Loucy (cell line): ENCODE results near the gene FBXO47.

Experiments used
- H2AFZ ChIP-seq: fragments of 200-600 bp; sonication (generic); 2 replicates; pipeline ENCODE4 v1.6.0; 2016; ENCODE audit warnings: antibody characterized with exemption, mild to moderate bottlenecking, low read length, moderate library complexity
- H3F3A ChIP-seq: fragments of 200-600 bp; 2 replicates; pipeline ENCODE4 v1.6.0; 2016; ENCODE audit warnings: antibody characterized with exemption, low read depth, mild to moderate bottlenecking
- H3K27me3 ChIP-seq: fragments of 200-600 bp; sonication (generic); 2 replicates; pipeline ENCODE4 v1.6.1; 2014; ENCODE audit warnings: low read length, mild to moderate bottlenecking; ENCODE audit not compliant: insufficient read depth, poor library complexity, severe bottlenecking
- H3K36me3 ChIP-seq: fragments of 200-600 bp; sonication (generic); 2 replicates; pipeline ENCODE4 v1.6.1; 2016; ENCODE audit warnings: low read length; ENCODE audit not compliant: insufficient read depth
- H3K4me1 ChIP-seq: fragments of 200-600 bp; sonication (generic); 2 replicates; pipeline ENCODE4 v1.5.1; 2014; ENCODE audit warnings: low read length, mild to moderate bottlenecking; ENCODE audit not compliant: insufficient read depth, poor library complexity, severe bottlenecking
- H3K4me2 ChIP-seq: fragments of 200-600 bp; sonication (generic); 2 replicates; pipeline ENCODE4 v1.6.0; 2014; ENCODE audit warnings: antibody characterized with exemption, low read length, low read depth, mild to moderate bottlenecking; ENCODE audit not compliant: poor library complexity, severe bottlenecking
- H3K4me3 ChIP-seq: fragments of 200-600 bp; sonication (generic); 2 replicates; pipeline ENCODE4 v1.5.1; 2014; ENCODE audit warnings: low read length, mild to moderate bottlenecking, mixed read lengths; ENCODE audit not compliant: poor library complexity, severe bottlenecking
- H3K79me2 ChIP-seq: fragments of 200-600 bp; sonication (generic); 2 replicates; pipeline ENCODE4 v1.6.1; 2014; ENCODE audit warnings: low read length; ENCODE audit not compliant: insufficient read depth
- H3K9ac ChIP-seq: fragments of 200-600 bp; sonication (generic); 2 replicates; pipeline ENCODE4 v1.6.0; 2014; ENCODE audit warnings: mild to moderate bottlenecking, low read depth, low read length, moderate library complexity; ENCODE audit not compliant: poor library complexity, severe bottlenecking
- H3K9me2 ChIP-seq: fragments of 200-600 bp; sonication (generic); replicated peaks from 2 replicates; pipeline ENCODE4 v1.6.1; 2016; ENCODE audit warnings: low read depth, low read length, mixed read lengths
- H3K9me3 ChIP-seq: fragments of 200-600 bp; sonication (generic); 2 replicates; pipeline ENCODE4 v1.6.1; 2014; ENCODE audit warnings: mild to moderate bottlenecking, antibody characterized with exemption, low read length, low read depth; ENCODE audit not compliant: insufficient read depth
- H4K20me1 ChIP-seq: fragments of 200-600 bp; sonication (generic); 2 replicates; pipeline ENCODE4 v1.6.0; 2014; ENCODE audit warnings: antibody characterized with exemption, low read length, mild to moderate bottlenecking; ENCODE audit not compliant: insufficient read depth, poor library complexity, severe bottlenecking
- EZH2phosphoT487 ChIP-seq: fragments of 200-600 bp; IDR thresholded peaks from 2 replicates; pipeline ENCODE4 v1.6.1; 2018; ENCODE audit warnings: antibody characterized with exemption, mild to moderate bottlenecking, moderate library complexity, borderline replicate concordance
- TF ChIP-seq, protein P1 (sequence below): fragments of 200-600 bp; sonication (generic); conservative IDR thresholded peaks from 2 replicates; pipeline ENCODE4 v1.5.1; 2014; ENCODE audit warnings: mild to moderate bottlenecking, antibody characterized with exemption, low read length

Gene FBXO47

DNA sequence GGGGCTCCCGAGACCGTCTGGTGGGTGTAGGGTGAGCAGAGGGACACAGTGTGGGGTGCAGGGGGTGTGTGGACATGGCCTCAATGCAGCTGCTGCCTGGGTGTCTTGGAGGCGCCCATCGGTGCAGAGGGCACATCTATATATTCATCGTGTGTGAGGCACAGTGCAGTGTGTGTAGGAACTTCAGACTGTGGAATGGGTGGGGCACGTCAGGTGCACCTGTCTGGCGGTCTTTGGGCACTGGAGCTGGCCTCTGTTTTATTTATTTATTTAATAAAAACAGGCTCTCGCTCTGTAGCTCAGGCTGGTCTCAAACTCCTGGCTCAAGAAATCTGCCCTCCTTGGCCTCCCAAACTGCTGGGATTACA is 80.6 kb downstream of the FBXO47 start:
- Histone ChIP-seq H3K4me1 (peaks cover 15% of the 10 kb centered on the region), H3K4me2 (no peak overlapping the region), H3K79me2 (peaks cover 85% of the 10 kb centered on the region), H2AFZ (no peak overlapping the region), H3K9me3 (no peaks in the 10 kb centered on the region), H3K27me3 (no peaks in the 10 kb centered on the region), H4K20me1 (peaks cover 56% of the 10 kb centered on the region), H3K9me2 (no peaks in the 10 kb centered on the region), H3K4me3 (no peak overlapping the region), H3F3A (no peaks in the 10 kb centered on the region; the same call in 1 of the 2 replicates), H3K9ac (no peak overlapping the region), H3K36me3 (peaks cover 92% of the 10 kb centered on the region; the same call in 1 of the 2 replicates)
- no peak for TF ChIP-seq EZH2phosphoT487
- TF ChIP-seq, protein P1, sequence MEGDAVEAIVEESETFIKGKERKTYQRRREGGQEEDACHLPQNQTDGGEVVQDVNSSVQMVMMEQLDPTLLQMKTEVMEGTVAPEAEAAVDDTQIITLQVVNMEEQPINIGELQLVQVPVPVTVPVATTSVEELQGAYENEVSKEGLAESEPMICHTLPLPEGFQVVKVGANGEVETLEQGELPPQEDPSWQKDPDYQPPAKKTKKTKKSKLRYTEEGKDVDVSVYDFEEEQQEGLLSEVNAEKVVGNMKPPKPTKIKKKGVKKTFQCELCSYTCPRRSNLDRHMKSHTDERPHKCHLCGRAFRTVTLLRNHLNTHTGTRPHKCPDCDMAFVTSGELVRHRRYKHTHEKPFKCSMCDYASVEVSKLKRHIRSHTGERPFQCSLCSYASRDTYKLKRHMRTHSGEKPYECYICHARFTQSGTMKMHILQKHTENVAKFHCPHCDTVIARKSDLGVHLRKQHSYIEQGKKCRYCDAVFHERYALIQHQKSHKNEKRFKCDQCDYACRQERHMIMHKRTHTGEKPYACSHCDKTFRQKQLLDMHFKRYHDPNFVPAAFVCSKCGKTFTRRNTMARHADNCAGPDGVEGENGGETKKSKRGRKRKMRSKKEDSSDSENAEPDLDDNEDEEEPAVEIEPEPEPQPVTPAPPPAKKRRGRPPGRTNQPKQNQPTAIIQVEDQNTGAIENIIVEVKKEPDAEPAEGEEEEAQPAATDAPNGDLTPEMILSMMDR = no peak
